ENCODE data around the gene ZNF683. TPM values are rescaled to one million over a fixed set of nuclear protein-coding genes. Genes with fewer than 3 reads are reported as not detected.

The ZNF683 gene
- total RNA-seq, 6 experiments from 2014 or later = 0.19 TPM; not detected in 5

DNA sequence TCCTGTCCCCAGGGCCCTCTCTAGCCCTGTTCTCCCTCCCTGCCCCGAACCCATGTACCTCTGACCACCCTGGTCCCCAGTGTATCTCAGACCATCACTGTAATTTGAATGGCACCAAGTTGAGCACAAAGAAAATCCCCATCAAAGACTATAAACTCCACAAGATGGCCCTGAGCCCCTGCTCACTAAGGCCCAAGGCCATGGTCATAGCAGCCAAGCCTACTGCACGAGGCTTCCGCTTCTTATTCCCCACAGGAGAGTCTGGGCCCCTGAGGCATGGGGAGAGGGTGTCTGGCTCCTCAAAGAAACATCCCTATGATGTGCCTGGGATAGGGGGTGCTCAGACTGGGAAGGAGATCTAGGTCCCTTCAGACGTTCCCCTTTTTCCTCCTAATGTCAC is 4.5 kb downstream of the ZNF683 start:
- Histone ChIP-seq H3K4me1 (no peaks in the 10 kb centered on the region), H3K36me3 (no peaks in the 10 kb centered on the region), H3K27ac (no peak overlapping the region), H3K4me3 (no peak overlapping the region), H3K9me3 (no peaks in the 10 kb centered on the region), H3K27me3 (no peaks in the 10 kb centered on the region)
- intact Hi-C loops (cut with DNase I) = loop anchor here (10.0 kb wide), 2 partner anchors 73 to 83 kb away; partner anchors contain the start of gene SH3BGRL3 (in 1 of the 2)
- DNase-seq (no peak), ATAC-seq (no peak)
- TF ChIP-seq POLR2A (IDR thresholded peaks at IDR 0.05) = no peak
- TF ChIP-seq, protein P1, sequence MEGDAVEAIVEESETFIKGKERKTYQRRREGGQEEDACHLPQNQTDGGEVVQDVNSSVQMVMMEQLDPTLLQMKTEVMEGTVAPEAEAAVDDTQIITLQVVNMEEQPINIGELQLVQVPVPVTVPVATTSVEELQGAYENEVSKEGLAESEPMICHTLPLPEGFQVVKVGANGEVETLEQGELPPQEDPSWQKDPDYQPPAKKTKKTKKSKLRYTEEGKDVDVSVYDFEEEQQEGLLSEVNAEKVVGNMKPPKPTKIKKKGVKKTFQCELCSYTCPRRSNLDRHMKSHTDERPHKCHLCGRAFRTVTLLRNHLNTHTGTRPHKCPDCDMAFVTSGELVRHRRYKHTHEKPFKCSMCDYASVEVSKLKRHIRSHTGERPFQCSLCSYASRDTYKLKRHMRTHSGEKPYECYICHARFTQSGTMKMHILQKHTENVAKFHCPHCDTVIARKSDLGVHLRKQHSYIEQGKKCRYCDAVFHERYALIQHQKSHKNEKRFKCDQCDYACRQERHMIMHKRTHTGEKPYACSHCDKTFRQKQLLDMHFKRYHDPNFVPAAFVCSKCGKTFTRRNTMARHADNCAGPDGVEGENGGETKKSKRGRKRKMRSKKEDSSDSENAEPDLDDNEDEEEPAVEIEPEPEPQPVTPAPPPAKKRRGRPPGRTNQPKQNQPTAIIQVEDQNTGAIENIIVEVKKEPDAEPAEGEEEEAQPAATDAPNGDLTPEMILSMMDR (IDR thresholded peaks at IDR 0.05) = no peak
- WGBS (ENCODE audit: insufficient coverage, low coverage, low lambda C conversion rate, missing lambda C conversion rate) = 100% methylated on average over 1 of the region's 4 CpGs

DNA sequence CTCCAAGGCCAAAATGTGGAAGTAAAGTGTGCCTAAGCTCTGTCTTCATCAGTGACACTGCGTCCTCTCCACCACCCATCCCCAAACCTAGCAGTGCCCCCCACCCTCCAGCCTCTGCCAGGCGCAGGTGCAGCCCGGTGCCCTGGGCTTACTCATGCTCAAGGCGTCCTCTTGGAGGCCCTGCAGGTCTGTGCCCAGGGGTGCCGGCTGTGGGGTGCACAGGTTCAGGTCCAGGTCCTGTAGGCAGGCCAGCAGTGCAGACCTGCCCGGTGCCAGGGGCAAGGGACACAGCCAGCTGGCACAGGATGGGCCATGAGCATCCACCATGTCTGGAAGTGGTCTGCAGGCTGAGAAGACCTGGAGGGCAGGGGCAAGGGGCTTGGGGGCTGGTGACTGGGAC is 5.1 kb downstream of the ZNF683 start:
- H3K4me3 ChIP-seq = no peak overlapping the region
- WGBS (ENCODE audit: insufficient coverage, low coverage, low lambda C conversion rate, missing lambda C conversion rate) = 85% methylated on average over 3 of the region's 6 CpGs
- H3K4me1 ChIP-seq = no peaks in the 10 kb centered on the region
- intact Hi-C loops (cut with DNase I) = loop anchor here (10.0 kb wide), 2 partner anchors 73 to 83 kb away; partner anchors contain the start of gene SH3BGRL3 (in 1 of the 2)
- H3K27ac ChIP-seq = no peak overlapping the region
- DNase-seq (no peak), ATAC-seq (no peak)
- TF ChIP-seq POLR2A (IDR thresholded peaks at IDR 0.05) = no peak
- TF ChIP-seq, protein P1 (IDR thresholded peaks at IDR 0.05) = no peak
- H3K27me3 ChIP-seq = no peaks in the 10 kb centered on the region
- H3K36me3 ChIP-seq = no peaks in the 10 kb centered on the region
- H3K9me3 ChIP-seq = no peaks in the 10 kb centered on the region

- intact Hi-C loops (cut with DNase I) = loop anchor here (10.0 kb wide), 2 partner anchors 70 to 80 kb away; partner anchors contain the start of gene SH3BGRL3 (in 1 of the 2)
- Histone ChIP-seq H3K36me3 (no peaks in the 10 kb centered on the region), H3K9me3 (no peaks in the 10 kb centered on the region), H3K27ac (no peak overlapping the region), H3K27me3 (no peaks in the 10 kb centered on the region), H3K4me1 (no peaks in the 10 kb centered on the region), H3K4me3 (no peak overlapping the region)
- TF ChIP-seq, protein P1 (IDR thresholded peaks at IDR 0.05) = no peak
- ATAC-seq (no peak), DNase-seq (no peak)
- 52% methylated on average over 7 of the region's 9 CpGs for WGBS (ENCODE audit: insufficient coverage, low coverage, low lambda C conversion rate, missing lambda C conversion rate)
Observed at GRCh38 chr1:26364956-26365355, 7.6 kb downstream of the ZNF683 start.

DNA sequence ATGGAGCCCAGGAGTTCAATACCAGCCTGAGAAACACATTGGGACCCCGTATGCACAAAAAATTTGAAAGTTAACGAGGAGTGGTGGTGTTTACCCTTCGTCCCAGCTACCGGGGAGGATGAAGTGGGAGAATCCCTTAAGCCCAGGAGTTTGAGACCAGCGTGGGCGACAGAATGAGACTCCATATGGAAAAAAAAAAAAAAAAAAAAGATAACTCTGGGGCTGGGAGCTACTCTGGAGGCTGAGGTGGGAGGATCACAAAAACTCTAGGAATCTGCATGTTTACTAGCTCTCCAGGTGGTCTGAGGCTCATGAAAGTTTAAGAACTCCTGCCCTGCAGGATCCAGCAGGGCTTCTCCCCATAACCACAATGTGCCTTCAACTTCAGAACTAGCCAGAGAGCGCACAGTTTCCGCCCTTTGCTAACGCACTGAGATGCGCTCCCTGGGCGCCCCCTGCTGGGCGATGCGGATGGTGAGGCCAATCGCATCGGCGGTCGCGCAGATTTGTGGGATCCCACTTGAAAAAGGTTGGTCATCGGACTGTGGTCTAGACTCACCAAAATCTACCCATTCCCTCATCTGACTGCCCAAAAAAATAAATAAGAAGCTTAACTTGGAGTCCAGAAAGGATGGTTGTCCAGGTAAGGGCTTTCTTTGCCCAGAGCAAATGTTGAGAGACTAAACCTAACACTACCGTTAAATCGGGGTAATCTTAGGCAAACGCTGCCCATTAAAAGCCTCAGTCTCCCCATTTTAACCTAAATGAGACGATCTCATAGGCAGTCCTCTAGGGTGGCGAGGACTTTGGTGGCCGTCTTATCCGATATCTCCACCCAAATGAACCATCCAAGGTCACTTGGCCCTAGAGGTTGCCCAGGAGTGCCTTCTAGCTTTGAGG is 8.8 kb downstream of the ZNF683 start:
- intact Hi-C loops (cut with DNase I) = loop anchor here (10.0 kb wide), 2 partner anchors 69 to 79 kb away; partner anchors contain the start of gene SH3BGRL3 (in 1 of the 2)
- TF ChIP-seq, protein P1 (IDR thresholded peaks at IDR 0.05) = peak; percentile 83 to 95 (median 92)
- no peak for TF ChIP-seq POLR2A (IDR thresholded peaks at IDR 0.05)
- Histone ChIP-seq H3K4me3 (no peak overlapping the region), H3K9me3 (no peaks in the 10 kb centered on the region), H3K27me3 (no peaks in the 10 kb centered on the region), H3K4me1 (peaks cover 0 to 7% (median 3%) of the 10 kb centered on the region in 4 donors), H3K27ac (no peak overlapping the region), H3K36me3 (no peaks in the 10 kb centered on the region)
- WGBS (ENCODE audit: insufficient coverage, low coverage, low lambda C conversion rate, missing lambda C conversion rate) = 51% methylated on average over 13 of the region's 26 CpGs
- DNase-seq = peak; percentile 82 to 87 (median 83)
- ATAC-seq = peak; percentile 67 to 81 (median 78)

Data from right lobe of liver (tissue), 6 donors.